Inflammatory macrophage treated with lipopolysaccharide for 1 hour (primary cell): Measurements from ENCODE around the gene VTA1.
A peak's percentile ranks its signal among the peaks of the same experiment; 100 is the strongest.
"Not testable (repeated sequence)": the region's sequence is repeated elsewhere in the genome, so short reads cannot be mapped to it uniquely, and the experiment has no call there.

Experiments
- DNase-seq, 2 donors: peaks; one replicate each; pipeline ENCODE4 v3.0.0-alpha.2; 2020 to 2022

The VTA1 gene, protein sequence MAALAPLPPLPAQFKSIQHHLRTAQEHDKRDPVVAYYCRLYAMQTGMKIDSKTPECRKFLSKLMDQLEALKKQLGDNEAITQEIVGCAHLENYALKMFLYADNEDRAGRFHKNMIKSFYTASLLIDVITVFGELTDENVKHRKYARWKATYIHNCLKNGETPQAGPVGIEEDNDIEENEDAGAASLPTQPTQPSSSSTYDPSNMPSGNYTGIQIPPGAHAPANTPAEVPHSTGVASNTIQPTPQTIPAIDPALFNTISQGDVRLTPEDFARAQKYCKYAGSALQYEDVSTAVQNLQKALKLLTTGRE

DNA sequence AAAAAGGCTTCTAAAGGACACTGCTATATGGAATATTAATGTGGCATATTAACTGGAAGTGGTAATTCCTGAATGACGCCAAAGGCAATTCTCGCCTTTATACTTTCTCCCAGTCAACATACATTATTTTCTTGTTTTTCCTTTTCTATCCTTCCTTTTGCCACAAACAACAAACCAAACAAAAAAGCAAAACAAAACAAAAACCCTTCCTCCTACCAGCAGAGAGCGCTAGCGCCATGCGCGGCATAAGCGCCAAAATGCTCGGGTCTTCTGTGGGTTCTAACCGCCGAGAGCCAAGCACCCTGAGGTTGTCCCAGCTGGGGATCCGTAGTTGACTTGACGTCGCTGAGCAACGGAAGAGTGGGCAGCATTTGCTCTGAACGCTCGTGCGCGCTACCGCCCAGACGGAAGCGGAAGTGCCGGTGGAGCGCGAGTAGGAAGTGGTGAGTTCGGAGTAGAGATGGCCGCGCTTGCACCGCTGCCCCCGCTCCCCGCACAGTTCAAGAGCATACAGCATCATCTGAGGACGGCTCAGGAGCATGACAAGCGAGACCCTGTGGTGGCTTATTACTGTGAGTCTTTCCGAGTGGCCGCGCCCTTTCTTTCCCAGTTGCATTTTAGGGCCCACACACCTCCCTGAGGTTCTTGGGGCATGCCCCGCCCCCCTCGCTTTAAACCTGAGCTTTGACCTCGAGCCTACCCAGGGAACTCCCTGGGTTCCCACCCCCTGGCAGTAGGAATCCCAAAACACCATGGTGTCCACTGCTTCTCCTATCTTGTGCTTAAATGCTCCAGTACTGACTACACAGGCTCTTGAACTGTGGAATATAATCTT, at the start of gene VTA1, which contains the start of gene NMBR:
Gene VTA1, plus strand, starts transcription at position 436 of the 835 bp plus-strand sequence. Its CDS starts 25 bp downstream, at position 461.
Gene NMBR, minus strand, starts transcription at position 295 of the 835 bp plus-strand sequence. CDS start 58,464 bp downstream, outside the sequence.
- peak; percentile 98 to 99 for DNase-seq

DNA sequence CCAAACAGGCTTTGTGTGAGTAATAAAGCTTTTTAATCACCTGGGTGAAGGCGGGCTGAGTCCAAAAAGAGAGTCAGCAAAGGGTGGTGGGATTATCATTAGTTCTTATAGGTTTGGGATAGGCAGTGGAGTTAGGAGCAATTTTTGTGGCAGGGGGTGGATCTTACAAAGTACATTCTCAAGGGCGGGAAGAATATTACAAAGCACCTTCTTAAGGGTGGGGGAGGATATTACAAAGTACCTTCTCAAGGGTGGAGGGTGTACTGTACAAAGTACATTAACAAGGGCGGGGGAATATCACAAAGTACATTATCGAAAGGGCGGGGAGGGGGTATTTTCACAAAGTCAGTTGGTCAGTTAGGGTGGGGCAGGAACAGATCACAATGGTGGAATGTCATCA, 42.2 kb upstream of the VTA1 start:
- not testable (repeated sequence) for DNase-seq

DNA sequence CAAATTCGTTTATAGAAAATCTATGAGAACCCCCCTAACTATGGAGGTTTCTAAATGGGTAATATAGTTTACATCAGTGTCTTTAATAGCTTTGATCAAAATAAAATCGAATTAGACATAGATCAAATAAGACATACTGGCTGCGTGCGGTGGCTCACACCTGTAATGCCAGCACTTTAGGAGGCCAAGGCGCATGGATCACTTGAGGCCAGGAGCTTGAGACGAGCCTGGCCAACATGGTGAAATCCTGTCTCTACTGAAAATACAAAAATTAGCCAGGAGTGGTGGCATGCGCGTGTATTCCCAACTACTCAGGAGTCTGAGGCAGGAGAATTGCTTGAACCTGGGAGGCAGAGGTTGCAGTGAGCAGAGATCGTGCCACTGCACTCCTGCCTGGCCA, 36.2 kb upstream of the VTA1 start:
- not testable (repeated sequence) for DNase-seq

DNA sequence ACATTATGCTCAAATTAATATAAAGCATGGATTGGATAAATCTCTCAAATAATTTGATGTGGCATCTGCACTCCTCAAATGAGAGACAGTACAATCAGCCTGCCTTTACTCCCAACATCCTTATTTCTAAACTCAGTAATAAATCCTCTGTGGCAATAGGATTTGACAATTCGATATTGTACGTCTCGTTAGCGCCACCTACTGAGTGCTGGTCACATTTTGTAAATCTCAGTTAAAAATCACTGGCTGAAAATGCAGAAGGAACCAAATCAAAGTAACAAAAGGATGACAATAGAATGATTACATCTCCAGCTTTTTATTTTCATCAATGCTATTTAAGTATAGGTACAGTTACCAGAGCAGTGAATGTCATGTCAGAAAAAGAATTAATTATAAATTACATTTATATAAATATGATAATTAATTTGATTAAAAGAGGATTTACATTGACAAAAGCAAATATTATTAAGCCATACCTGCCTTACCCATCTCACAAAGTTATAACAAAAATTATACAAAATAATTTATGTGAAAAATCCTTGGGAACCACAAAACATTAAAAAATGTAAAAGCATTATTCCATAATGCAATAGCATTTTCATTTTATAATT, 34.5 kb upstream of the VTA1 start:
- peak; percentile 65 to 93 for DNase-seq

DNA sequence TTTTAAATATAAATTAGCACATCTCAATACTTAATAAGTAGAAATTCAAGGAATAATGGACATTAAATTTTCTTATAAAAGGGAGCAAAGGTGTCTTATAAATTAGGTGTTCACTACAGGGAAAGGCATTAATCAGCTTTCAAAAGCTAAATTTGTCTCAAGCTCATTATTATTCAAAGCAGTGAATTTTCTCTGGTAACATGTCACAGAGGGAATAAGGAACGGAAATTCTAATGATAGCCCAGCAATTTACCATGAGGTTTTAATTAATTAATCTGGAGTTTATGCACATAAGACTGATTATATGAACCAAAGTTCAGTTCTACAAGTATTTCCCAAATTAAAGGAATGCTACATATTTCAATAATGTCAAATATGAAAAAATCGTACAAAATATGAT, 29.7 kb upstream of the VTA1 start:
- DNase-seq = no peak

DNA sequence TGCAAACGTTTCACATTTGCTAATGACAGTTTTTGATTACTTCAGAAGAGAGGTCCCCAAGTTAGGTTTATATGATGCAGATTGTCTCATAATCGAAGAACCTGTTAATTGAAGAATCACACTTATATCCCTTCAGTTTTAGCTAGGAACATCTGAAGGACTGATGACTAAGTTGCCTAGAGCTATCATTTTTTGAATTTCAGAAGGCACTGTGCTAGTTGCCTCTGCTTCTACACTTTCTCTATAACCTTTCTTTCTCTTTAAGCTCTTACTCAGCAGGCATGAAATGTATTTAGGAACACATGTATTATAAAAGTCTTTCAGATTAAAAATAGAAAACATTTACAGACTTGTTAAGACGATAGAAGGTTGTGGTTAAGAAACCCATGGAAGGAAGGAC, 28.7 kb upstream of the VTA1 start:
- no peak for DNase-seq

DNA sequence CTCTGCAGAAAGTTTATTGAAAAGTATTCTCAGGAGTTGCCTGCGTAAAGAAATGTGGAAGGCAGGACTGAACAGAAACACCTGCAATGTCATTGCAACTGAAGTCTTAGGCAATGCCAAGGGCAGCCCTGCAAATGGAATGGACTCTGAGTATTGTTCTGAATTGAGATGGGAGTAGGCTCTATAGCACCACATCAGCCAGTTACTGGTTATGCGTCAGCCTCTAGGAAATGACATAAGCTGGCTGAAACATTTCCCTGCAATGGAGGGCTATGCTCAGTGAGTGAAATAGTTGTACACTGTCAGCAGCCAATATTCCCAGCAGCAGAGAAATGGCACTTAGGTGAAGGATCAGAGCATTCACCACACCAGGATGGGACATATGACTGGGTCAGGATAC, 28.1 kb upstream of the VTA1 start:
- no peak for DNase-seq

DNA sequence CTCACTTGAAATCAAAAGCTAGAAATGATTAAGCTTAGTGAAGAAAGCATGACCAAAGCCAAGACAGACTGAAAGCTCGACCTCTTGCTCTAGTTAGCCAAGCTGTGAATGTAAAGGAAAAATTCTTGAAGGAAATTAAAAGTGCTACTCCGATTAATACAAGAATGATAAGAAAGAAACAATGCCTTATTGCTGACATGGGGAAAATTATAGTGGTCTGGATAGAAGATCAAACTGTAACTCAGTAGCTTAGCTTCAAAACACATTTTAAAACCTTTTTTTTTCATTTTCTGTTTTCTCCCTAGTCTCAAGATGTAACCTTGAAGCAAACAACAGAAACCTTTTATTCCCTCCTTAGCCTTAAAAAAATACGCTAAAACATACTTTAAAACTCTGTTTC, 25.7 kb upstream of the VTA1 start:
- DNase-seq = no peak

DNA sequence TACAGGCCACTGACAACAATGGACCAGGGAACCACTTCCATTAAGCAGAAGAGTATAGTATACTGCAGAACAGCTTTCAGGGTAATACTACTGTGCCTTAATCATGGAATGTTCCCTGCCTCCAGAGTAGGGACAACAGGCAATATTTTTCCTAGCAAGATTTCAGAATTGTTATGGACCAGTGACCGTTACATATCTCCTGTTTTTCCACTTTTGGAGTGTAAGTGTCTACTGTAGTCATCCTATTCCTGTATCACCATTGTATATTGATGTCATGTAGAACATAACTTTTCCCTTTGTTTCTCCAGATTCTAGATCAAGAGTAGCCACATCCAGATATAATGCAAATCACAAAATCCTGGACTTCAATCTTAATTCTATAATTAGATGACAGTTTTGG, 16.2 kb upstream of the VTA1 start:
- no peak for DNase-seq

DNA sequence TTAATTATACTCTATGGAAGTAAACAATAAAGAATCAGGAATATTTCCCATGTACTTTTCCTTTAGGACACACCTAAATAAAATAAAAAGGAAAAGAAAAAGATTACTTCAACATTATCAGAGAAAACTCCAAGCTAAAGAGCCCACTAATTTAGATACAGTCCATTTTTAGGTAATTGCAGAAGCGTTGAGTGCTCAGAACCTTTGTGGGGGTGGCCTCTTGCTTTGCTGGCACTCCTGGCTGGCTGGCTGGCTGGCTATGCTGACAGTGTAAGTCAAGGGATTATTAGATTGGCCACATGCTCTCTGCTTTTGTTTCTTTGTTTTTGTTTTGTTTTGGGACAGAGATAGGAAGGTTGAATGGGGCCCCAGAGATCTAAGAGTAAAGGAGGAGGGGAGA, 14.4 kb upstream of the VTA1 start, which contains the start of gene GJE1:
Gene GJE1, plus strand, starts transcription at position 301 of the 400 bp plus-strand sequence. CDS start 234 bp downstream, outside the sequence.
- no peak for DNase-seq

DNA sequence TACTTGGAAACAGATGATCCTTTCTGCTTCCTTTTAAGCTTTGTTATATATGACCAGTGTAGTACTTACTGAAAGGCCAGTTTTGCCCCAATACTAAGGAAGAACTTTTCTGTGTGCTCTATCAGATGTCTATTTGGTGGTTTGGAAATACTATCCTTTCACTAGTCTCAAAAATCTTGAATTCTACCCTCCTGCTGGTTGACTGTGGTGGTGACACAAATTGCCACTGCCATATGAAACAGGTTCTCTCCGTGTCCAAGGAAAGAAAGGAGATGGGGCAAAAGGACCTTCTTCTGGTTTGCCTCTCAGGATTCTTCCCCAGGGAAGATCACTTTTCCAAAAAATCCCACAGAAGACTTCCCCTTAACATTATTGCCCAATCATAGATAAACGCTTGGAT, 8.2 kb upstream of the VTA1 start:
- no peak for DNase-seq

DNA sequence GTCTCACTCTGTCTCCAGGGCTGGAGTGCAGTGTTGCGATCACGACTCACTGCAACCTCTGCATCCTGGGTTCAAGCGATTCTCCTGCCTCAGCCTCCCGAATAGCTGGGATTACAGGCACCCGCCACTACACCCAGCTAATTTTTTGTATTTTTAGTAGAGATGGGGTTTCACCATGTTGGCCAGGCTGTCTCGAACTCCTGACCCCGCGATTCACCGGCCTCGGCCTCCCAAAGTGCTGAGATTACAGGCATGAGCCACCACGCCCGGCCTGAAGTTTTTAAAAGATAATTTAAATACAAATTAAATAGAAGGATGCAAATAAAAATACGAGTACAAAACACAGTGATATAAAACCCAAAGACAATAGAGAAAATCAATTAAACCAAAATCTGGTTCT, 5.5 kb upstream of the VTA1 start:
- DNase-seq = not testable (repeated sequence)

DNA sequence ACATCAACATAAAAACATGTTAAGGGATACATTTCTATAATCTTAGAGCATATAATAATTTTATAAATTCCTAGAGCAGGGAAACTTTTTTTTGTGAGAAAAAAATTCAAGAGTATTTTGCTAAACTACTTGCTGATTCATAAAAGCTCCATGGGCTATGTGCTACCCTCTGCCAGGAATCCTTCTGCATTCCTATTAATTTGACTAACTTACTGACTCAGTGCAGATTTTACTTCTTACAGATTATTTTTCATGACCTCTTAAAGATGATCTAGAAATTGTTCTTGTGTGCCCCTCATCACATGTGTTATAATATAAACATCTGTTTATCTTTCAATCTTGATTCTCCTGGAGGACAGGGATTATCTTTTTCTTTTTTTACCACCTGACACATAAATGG, 5.7 kb downstream of the VTA1 start:
- no peak for DNase-seq

DNA sequence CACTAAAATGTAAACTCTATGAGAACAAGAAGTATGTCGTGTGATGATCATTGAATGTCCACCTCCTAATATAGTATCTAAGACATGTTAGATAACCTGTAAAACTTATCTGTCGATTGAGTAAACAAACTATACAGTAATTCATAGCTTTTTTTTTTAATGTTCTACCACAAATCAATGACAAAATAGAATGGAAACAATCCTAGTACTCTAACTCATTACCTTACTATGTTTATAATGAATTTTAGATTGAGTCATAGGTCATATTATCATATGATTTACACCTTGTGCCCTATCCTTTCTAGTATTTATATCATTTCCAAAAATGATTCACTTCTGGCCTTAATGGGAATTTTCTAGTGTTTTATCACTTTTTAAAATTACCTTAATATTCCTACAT, 6.1 kb downstream of the VTA1 start:
- no peak for DNase-seq

DNA sequence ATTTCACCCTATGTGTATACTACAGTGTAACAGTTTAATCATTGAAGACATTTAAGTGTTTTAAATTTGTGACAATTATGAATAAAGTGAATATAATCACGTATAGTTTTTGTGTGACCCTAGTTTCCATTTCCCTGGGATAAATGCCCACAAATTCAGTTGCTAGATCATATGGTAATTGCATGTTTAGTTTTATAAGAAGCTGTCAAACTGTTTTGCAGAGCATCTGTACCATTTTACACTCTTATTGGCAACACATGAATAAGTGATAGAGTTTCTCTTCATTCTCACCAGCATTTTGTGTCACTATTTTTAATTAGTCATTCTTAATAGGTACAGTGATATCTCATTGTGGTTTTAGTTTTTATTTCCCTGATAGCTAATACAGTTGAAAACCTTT, 7.3 kb downstream of the VTA1 start:
- DNase-seq = no peak

DNA sequence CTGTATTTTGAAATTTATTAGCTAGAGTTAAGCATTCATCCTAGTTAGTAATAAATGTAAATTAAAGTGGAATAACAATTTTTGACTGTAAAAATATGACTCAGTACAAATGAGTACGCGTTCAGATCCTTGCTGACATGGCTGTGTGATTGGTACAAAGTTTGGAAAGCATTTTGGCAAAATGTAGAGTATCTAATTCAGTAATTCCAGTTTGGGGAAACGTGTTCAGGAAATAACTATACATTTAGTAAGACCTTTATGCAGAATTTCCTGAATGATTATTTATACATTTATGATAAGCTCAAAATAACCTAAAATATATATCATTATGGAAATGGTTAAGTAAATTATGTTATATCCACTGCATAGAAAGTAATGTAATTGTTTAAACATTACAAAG, 8.0 kb downstream of the VTA1 start:
- no peak for DNase-seq

DNA sequence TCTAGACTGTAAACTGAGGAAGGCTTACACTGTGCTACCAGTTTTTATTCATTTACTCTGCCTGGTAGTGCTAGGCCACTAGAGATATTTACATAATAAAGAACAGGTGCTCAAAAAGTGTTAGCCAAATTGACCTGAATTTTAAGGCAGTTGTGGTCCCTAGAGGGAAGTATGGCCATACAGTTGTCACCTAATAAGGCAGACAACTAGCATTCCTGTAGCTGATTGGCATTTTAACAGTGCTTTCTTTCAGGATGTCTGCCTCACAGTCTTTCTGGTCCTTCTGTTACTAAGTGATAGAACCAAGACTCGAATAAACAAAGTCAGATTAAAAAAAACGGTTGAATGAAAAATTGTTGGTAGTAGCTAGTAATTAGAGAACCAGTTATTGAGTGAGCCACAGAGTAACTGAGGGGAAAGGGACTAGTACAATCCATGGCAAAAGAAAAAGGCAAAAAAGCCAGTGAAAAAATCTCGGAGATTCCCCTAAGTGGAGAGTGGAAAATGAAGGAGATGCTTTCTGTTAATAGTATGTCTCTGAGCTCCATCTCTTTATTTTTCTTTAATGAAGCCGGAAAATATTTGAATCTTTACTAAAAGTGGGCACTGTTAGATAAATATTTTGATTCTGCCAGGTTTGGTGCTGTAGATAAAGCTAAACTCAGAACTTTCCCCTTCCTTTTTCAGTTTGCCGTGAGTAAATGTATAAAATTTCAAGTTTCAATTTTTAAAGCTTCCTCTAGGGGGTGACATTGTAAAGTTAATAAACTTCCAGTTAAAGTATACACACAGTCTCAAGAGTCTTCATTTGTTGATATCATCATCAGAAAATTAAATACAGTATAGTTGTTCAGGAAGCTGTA, 9.1 kb downstream of the VTA1 start:
- DNase-seq = peak; percentile 16 to 79

DNA sequence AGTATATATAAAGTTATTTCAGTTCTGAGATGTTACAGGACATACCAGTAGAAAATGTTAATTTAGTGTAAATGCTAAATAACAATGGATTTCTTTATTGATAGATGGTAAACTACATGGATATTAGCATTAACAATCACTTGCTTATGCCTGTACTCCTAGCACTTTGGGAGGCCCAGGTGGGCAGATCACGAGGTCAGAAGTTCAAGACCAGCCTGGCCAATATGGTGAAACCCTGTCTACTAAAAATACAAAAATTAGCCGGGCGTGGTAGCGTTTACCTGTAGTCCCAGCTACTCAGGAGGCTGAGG, 9.7 kb downstream of the VTA1 start:
- DNase-seq = not testable (repeated sequence)

DNA sequence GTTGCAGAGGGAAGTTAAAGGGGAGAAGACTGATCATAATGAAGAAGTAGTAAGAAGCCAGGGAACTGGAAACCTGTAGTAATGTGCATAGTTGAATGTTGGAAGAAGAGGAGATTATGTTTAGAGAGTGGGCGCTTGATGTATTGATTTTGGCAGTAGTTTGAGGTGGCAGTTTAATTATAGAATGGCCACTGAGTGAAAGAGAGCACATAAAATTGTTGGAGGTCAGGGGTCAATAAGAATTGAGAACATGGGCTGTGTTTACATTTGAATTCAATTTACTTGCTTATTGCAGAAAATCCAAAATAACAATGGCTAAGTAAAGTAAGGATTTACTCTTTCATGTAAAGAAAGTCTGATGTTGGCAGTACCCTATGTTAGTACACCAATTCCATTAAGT, 15.7 kb downstream of the VTA1 start:
- DNase-seq = no peak

DNA sequence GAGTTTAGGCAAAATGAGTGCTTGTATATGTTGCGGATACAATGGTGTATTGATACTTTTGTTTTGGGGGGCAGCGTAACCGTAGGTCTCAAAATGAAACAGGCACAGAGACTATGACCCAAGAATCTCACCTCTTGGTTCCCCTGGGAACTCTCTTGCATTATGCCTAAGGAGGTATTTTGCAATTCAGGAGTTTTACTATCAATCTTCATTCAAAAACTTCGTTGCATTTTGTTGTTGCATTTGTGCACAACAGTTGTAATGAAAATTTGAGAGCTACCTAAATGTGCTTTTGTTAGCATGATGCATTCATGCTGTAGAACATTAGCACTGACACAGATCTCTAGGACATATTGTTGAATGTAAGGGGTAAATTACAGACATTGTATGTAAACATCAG, 18.2 kb downstream of the VTA1 start:
- no peak for DNase-seq

DNA sequence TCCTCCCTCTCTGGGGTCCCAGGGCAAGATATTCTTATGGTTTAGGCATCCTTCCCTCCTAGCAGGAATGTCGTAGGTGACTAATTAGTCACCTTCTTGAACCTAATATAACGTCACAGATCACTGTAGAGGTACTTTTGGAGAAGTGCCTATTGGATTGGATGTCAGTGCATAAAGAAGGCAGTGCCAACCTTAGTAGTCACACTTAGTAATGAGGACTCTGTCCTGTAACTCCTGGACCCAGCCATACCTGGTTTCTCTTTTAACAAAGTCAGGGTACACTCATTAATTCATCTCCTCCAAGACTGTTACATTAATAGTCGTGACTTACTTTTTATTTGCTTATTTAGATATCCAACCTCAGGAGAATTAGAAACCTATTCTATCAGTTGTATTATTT, 20.0 kb downstream of the VTA1 start:
- no peak for DNase-seq

DNA sequence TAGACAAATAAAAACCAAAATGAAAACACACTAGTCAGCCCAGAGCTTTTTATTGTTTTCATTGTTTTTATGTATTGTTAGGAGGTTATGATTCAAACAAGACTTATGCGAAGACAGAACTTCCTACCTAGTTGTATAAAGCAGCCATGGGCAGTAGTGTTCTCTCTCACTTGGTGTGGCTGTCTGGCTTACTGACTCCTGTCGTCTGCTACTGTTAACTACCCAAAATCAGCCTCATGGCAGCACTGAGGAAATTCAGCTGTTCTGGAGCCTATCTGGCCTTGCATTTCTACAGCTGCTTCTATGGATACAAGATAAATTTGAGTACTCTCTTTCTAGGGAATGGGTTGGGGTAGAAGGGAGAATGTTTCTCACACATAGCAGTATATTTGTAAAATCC, 20.4 kb downstream of the VTA1 start:
- DNase-seq = no peak

DNA sequence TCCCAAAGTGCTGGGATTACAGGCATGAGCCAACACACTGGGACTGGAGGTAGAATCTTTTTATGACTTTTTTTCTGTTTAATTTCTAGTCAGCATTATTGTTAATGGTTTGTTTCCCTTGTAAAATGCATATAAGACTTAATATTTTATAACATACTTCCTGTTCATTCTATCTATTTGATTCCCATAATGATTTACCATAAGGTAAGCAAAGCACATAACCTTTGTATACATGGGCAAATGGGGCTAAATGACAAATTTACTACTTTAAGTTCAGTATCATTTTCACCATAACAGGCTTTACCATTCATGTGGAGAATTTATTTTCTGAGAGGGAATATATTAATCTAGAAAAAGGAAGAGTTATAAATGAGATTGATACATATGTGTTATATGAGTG, 24.3 kb downstream of the VTA1 start:
- DNase-seq = no peak
